Right atrium auricular region (tissue), 2 donors: ENCODE measurements around the gene SIRPB2. TPM values are rescaled to one million over a fixed set of nuclear protein-coding genes. Genes with fewer than 3 reads are reported as not detected.

Source experiments
- DNase-seq: peaks from one replicate; pipeline ENCODE4 v3.0.0-alpha.2; 2019; ENCODE audit warnings: low spot score
- H3K27ac ChIP-seq, 2 donors: fragments of 200-600 bp; sonication (generic); 1 replicate in 1 of 2; 2 replicates in 1 of 2; pipeline ENCODE4 v1.5.1; 2016 to 2019
- H3K27me3 ChIP-seq, 2 donors: fragments of 200-600 bp; sonication (generic); one replicate each; pipeline versions ENCODE4 v1.5.1 to v1.6.0; 2017 to 2019
- H3K36me3 ChIP-seq: fragments of 200-600 bp; sonication (generic); one replicate; pipeline ENCODE4 v1.5.1; 2016
- H3K4me1 ChIP-seq, 2 donors: fragments of 200-600 bp; sonication (generic); one replicate each; pipeline versions ENCODE4 v1.5.1 to v1.6.0; 2017 to 2019
- H3K4me3 ChIP-seq, 2 donors: fragments of 200-600 bp; sonication (generic); 1 replicate in 1 of 2; 2 replicates in 1 of 2; pipeline ENCODE4 v1.5.1; 2017 to 2019; ENCODE audit warnings: mild to moderate bottlenecking in 1 of 2, moderate library complexity in 1 of 2
- H3K9me3 ChIP-seq, 2 donors: fragments of 200-600 bp; sonication (generic); one replicate each; pipeline ENCODE4 v1.5.1; 2019
- total RNA-seq, 2 donors: library from RNA; depleted of rRNA; stranded (reverse); fragments of >200 nt; gene quantifications; one replicate each; pipeline ENCODE4 v1.1.0, GENCODE V29; 2016
- TF ChIP-seq, protein P1 (sequence below), 2 donors: fragments of 200-600 bp; sonication (generic); IDR thresholded peaks; one replicate each; pipeline ENCODE4 v1.5.1; 2019; ENCODE audit warnings: antibody characterized with exemption in 2 of 2

Gene SIRPB2
- total RNA-seq, 2 donors from 2014 or later = 2.6 to 4.4 TPM

DNA sequence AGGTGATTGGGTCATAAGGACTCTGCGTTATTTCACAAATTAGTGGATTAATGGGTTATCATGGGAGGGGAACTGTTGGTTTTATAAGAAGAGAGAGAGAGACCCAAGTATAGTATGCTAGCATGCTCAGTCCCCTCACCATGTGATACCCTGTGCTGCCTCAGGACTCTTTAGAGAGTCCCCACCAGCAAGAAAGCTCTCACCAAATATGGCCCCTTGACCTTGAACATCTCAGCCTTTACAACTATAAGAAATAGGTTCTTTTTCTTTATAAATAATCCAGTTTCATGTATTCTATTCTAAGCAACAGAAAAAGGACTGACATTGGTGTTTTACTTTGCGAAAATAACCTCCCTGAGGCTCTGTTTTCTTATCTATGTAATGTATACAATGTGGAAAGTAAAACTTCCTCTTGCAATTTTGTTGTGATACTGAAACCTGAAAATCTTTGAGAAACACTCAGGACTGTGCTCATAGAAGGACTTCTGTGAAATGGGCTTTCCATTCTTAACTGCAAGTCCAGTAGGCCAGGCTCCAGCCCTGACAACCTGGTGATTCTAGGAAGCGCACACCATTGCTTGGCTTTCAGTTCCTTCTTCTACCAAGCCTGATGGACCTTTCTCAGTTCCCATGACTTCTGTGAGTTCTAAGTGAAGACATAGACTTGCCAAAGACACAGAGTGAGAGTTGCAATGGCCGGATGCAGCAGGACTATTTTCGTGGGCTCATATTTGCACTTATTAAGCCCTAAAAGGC is 44.4 kb upstream of the SIRPB2 start:
- TF ChIP-seq, protein P1, sequence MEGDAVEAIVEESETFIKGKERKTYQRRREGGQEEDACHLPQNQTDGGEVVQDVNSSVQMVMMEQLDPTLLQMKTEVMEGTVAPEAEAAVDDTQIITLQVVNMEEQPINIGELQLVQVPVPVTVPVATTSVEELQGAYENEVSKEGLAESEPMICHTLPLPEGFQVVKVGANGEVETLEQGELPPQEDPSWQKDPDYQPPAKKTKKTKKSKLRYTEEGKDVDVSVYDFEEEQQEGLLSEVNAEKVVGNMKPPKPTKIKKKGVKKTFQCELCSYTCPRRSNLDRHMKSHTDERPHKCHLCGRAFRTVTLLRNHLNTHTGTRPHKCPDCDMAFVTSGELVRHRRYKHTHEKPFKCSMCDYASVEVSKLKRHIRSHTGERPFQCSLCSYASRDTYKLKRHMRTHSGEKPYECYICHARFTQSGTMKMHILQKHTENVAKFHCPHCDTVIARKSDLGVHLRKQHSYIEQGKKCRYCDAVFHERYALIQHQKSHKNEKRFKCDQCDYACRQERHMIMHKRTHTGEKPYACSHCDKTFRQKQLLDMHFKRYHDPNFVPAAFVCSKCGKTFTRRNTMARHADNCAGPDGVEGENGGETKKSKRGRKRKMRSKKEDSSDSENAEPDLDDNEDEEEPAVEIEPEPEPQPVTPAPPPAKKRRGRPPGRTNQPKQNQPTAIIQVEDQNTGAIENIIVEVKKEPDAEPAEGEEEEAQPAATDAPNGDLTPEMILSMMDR (IDR thresholded peaks at IDR 0.05) = no peak
- Histone ChIP-seq H3K36me3 (no peaks in the 10 kb centered on the region), H3K27ac (no peak overlapping the region), H3K4me3 (no peak overlapping the region), H3K4me1 (no peaks in the 10 kb centered on the region), H3K9me3 (no peaks in the 10 kb centered on the region), H3K27me3 (no peaks in the 10 kb centered on the region)
- DNase-seq = no peak

DNA sequence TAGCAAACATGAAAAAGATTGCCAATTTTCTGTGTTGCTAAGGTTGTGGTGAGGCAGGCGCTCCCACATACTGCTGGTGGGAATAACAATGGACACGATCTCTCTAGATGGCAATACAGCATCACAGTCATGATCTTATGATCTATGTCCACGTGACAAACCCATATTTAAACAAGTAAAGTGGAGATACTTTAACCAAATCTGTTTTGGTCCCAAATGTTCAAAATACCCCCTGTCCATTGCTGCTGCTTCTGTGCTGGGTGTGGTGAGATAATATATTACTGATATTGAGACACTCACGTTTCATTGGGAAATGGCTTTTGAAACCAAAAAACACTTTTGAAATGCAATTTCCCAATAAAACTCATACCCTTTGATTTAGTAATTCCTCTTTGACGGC is 43.3 kb upstream of the SIRPB2 start:
- H3K4me3 ChIP-seq = no peak overlapping the region
- no peak for DNase-seq
- H3K36me3 ChIP-seq = no peaks in the 10 kb centered on the region
- no peaks in the 10 kb centered on the region for H3K27me3 ChIP-seq
- no peak overlapping the region for H3K27ac ChIP-seq
- TF ChIP-seq, protein P1 (IDR thresholded peaks at IDR 0.05) = no peak
- no peaks in the 10 kb centered on the region for H3K4me1 ChIP-seq
- H3K9me3 ChIP-seq = no peaks in the 10 kb centered on the region

DNA sequence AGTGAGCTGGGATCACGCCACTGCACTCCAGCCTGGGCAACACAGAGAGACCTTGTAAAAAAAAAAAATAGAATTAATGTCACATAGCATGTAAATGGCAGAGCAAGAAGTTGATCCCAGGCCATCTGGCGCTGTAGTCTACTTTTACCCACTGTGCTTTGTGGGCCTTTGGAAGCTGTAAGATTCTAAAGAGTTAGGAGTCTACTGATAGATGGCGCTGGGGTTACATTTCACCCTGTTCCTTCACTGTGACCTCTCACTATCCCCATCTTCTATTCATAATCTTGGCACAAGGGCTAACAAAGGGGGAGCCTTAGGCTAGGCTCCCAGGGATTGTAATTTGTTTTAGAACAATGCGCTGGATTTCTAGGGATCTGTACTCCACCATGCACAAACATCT is 41.8 kb upstream of the SIRPB2 start:
- Histone ChIP-seq H3K4me1 (no peaks in the 10 kb centered on the region), H3K9me3 (no peaks in the 10 kb centered on the region), H3K36me3 (no peaks in the 10 kb centered on the region), H3K4me3 (no peak overlapping the region), H3K27me3 (no peaks in the 10 kb centered on the region), H3K27ac (no peak overlapping the region)
- DNase-seq = no peak
- TF ChIP-seq, protein P1 (IDR thresholded peaks at IDR 0.05) = no peak

DNA sequence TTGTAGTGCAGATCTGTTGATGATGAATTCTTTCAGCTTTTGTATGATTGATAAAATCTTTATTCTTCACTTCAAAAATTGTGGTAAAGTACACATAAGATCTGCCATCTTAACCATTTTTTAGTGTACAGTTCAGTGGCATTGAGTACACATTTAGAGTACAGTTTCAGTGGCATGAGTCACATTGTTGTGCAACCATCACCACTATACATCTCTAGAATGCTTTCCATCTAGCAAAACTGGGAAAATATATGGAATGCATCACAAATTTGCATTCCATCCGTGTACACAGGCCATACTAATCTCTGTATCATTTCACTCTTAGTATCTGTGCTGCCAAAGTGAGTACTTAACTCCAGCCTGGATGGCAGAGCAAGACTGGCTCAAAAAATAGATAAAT is 37.6 kb upstream of the SIRPB2 start:
- Histone ChIP-seq H3K27ac (no peak overlapping the region), H3K4me1 (no peaks in the 10 kb centered on the region), H3K4me3 (no peak overlapping the region), H3K27me3 (no peaks in the 10 kb centered on the region), H3K36me3 (no peaks in the 10 kb centered on the region), H3K9me3 (peaks cover 0 to 13% of the 10 kb centered on the region in 2 donors)
- TF ChIP-seq, protein P1 (IDR thresholded peaks at IDR 0.05) = no peak
- no peak for DNase-seq

DNA sequence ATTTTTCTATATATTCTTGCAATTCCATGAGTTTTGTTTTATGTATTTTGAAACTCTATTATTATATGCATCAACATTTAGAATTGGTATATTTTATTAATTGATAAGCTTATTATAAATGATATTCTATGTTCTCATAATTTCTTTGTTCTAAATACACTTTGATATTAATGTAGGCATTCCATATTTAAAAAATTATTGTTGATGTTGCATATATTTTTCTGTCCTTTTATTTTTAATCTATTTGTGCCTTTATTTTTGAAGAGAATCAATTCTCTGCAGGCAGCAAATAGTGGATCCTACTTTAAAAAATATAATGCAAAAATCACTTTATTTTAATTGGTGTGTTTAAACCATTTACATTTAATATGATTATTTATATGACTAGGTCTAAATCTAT is 36.7 kb upstream of the SIRPB2 start:
- no peaks in the 10 kb centered on the region for H3K4me1 ChIP-seq
- H3K9me3 ChIP-seq = peaks cover 0 to 13% of the 10 kb centered on the region in 2 donors
- H3K27me3 ChIP-seq = no peaks in the 10 kb centered on the region
- no peak for DNase-seq
- H3K36me3 ChIP-seq = no peaks in the 10 kb centered on the region
- H3K4me3 ChIP-seq = no peak overlapping the region
- H3K27ac ChIP-seq = no peak overlapping the region
- TF ChIP-seq, protein P1 (IDR thresholded peaks at IDR 0.05) = no peak

DNA sequence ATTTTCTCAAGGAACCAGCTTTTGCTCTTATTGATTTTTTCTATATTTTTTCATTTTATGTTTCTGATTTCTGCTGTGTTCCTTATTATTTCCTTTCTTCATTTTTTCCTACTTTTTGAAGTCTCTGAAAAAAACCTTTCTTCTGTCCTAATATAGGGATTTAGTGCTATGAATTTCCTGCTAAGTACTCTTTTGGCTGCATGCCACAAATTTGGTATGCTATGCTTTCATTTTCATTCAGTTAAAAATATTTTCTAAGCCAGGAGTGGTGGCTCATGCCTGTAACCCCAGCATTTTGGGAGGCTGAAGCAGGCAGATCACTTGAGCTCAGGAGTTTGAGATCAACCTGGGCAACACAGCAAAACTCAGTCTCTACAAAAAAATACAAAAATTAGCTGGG is 35.7 kb upstream of the SIRPB2 start:
- DNase-seq = no peak

More for the DNA sequence above, 35.7 kb upstream of the SIRPB2 start:
- TF ChIP-seq, protein P1 (IDR thresholded peaks at IDR 0.05) = no peak
- no peaks in the 10 kb centered on the region for H3K36me3 ChIP-seq
- H3K27me3 ChIP-seq = no peaks in the 10 kb centered on the region
- H3K9me3 ChIP-seq = peaks cover 0 to 13% of the 10 kb centered on the region in 2 donors
- H3K4me1 ChIP-seq = no peaks in the 10 kb centered on the region
- H3K27ac ChIP-seq = no peak overlapping the region
- H3K4me3 ChIP-seq = no peak overlapping the region
